ENCODE data around the gene FH. TPM values are rescaled to one million over a fixed set of nuclear protein-coding genes. Genes with fewer than 3 reads are reported as not detected.

The FH gene
- polyA plus RNA-seq, 1 donor (not counting 4 experiments of a cell fraction or from before 2014, with no cell fraction given) = 101 TPM

GRCh38 chr1:241503444-241503843 lies 16.1 kb downstream of the FH start:
- Histone ChIP-seq H2AFZ (ENCODE audit: control insufficient read depth, low read length) (no peak overlapping the region), H3K9ac (ENCODE audit: control insufficient read depth, extremely low read depth, insufficient read depth, low read length) (no peak overlapping the region), H3K79me2 (ENCODE audit: control insufficient read depth, insufficient read depth, low read length) (no peaks in the 10 kb centered on the region), H3K4me2 (ENCODE audit: control insufficient read depth, extremely low read depth, insufficient read depth, low read depth, low read length) (no peak overlapping the region), H3K27ac (ENCODE audit: control insufficient read depth, insufficient read depth, low read length) (no peak overlapping the region), H3K4me1 (ENCODE audit: control insufficient read depth, extremely low read depth, insufficient read depth, low read length) (no peaks in the 10 kb centered on the region), H3K36me3 (ENCODE audit: control insufficient read depth in 2 of 2, extremely low read depth in 1 of 2, insufficient read depth in 2 of 2, low read length in 2 of 2) (peaks cover 18 to 33% of the 10 kb centered on the region in 2 experiments), H3K9me3 (ENCODE audit: control insufficient read depth, low read depth, low read length) (no peaks in the 10 kb centered on the region), H3K4me3 (ENCODE audit: control insufficient read depth in 2 of 3, extremely low read depth in 1 of 3, insufficient read depth in 2 of 3, low read depth in 1 of 3, low read length in 3 of 3) (no peak overlapping the region), H4K20me1 (ENCODE audit: control insufficient read depth, extremely low read depth, insufficient read depth, low read length) (no peaks in the 10 kb centered on the region), H3K9me1 (ENCODE audit: control insufficient read depth, extremely low read depth, insufficient read depth, low read length) (no peaks in the 10 kb centered on the region), H3K27me3 (ENCODE audit: control insufficient read depth, extremely low read depth, insufficient read depth, low read length) (no peaks in the 10 kb centered on the region)
- TF ChIP-seq CTCF (optimal IDR thresholded peaks at IDR 0.05 in 1 of 3, IDR thresholded peaks at IDR 0.05 in 1 of 3, conservative IDR thresholded peaks at IDR 0.05 in 1 of 3; ENCODE audit: extremely low read depth in 1 of 3, insufficient read depth in 2 of 3, low read length in 3 of 3) (no peak), EZH2 (IDR thresholded peaks at IDR 0.05; ENCODE audit: low read length) (no peak)
- DNase-seq (ENCODE audit: low read depth, low spot score) (no peak), FAIRE-seq (no peak)
- dilution Hi-C loops (cut with MboI; ENCODE audit: extremely low pct_ligation_motif_present, low sequenced_read_pairs) = no loop called here

DNA sequence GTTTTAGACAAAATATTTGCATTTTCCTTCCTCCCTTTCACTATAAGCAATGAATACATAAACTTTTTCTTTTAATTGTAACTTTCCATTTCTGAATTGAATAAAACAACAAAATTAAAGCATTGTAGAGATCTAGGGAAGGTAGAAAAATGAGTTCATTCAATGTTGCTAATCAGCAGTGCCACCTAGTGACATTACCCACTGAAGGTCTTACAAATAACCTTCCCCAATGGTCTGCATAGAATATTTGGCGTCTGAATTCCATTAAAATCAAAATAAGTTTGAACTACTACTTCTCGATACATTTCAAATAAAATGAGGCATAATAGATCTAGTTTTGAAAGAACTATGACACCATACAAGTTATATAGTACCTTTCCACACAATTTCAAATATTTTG lies 19.6 kb downstream of the FH start:
- H2AFZ ChIP-seq (ENCODE audit: control insufficient read depth, low read length) = no peak overlapping the region
- H3K27me3 ChIP-seq (ENCODE audit: control insufficient read depth, extremely low read depth, insufficient read depth, low read length) = no peaks in the 10 kb centered on the region
- no peak overlapping the region for H3K4me2 ChIP-seq (ENCODE audit: control insufficient read depth, extremely low read depth, insufficient read depth, low read depth, low read length)
- H3K36me3 ChIP-seq (ENCODE audit: control insufficient read depth in 2 of 2, extremely low read depth in 1 of 2, insufficient read depth in 2 of 2, low read length in 2 of 2) = peaks cover 24 to 30% of the 10 kb centered on the region in 2 experiments
- DNase-seq (ENCODE audit: low read depth, low spot score) (no peak), FAIRE-seq (no peak)
- H3K4me3 ChIP-seq (ENCODE audit: control insufficient read depth in 2 of 3, extremely low read depth in 1 of 3, insufficient read depth in 2 of 3, low read depth in 1 of 3, low read length in 3 of 3) = no peak overlapping the region
- dilution Hi-C loops (cut with MboI; ENCODE audit: extremely low pct_ligation_motif_present, low sequenced_read_pairs) = no loop called here
- no peaks in the 10 kb centered on the region for H3K4me1 ChIP-seq (ENCODE audit: control insufficient read depth, extremely low read depth, insufficient read depth, low read length)
- no peak overlapping the region for H3K27ac ChIP-seq (ENCODE audit: control insufficient read depth, insufficient read depth, low read length)
- H3K9ac ChIP-seq (ENCODE audit: control insufficient read depth, extremely low read depth, insufficient read depth, low read length) = no peak overlapping the region
- H3K79me2 ChIP-seq (ENCODE audit: control insufficient read depth, insufficient read depth, low read length) = no peaks in the 10 kb centered on the region
- no peak for TF ChIP-seq EZH2 (IDR thresholded peaks at IDR 0.05; ENCODE audit: low read length)
- TF ChIP-seq CTCF (optimal IDR thresholded peaks at IDR 0.05 in 1 of 3, IDR thresholded peaks at IDR 0.05 in 1 of 3, conservative IDR thresholded peaks at IDR 0.05 in 1 of 3; ENCODE audit: extremely low read depth in 1 of 3, insufficient read depth in 2 of 3, low read length in 3 of 3) = peak in 1 of 3 experiments; percentile 40
- no peaks in the 10 kb centered on the region for H4K20me1 ChIP-seq (ENCODE audit: control insufficient read depth, extremely low read depth, insufficient read depth, low read length)
- H3K9me3 ChIP-seq (ENCODE audit: control insufficient read depth, low read depth, low read length) = no peaks in the 10 kb centered on the region
- no peaks in the 10 kb centered on the region for H3K9me1 ChIP-seq (ENCODE audit: control insufficient read depth, extremely low read depth, insufficient read depth, low read length)

Measured in keratinocyte (primary cell).